Uterus (tissue), 2 donors: ENCODE measurements around the gene TICRR.

Experiments
- CTCF ChIP-seq, 4 experiments: fragments of 200-600 bp in 2 of 4; fragments of 450-650 bp in 2 of 4; sonication (generic) in 2 of 4; IDR thresholded peaks; one replicate each; pipeline ENCODE4 v1.5.1; 2016 to 2019; ENCODE audit warnings: antibody characterized with exemption in 4 of 4, mild to moderate bottlenecking in 2 of 4, moderate library complexity in 1 of 4
- POLR2A ChIP-seq, 2 donors: fragments of 450-650 bp; IDR thresholded peaks; one replicate each; pipeline ENCODE4 v1.6.1; 2016; ENCODE audit warnings: antibody characterized with exemption in 2 of 2, mild to moderate bottlenecking in 1 of 2, moderate library complexity in 1 of 2

GRCh38 chr15:89575656-89576416 lies 567 bp downstream of the TICRR start:
- TF ChIP-seq CTCF (IDR thresholded peaks at IDR 0.05), result no peak
- TF ChIP-seq POLR2A (IDR thresholded peaks at IDR 0.05), result no peak
